ENCODE results near the gene CHIA.

The CHIA gene

DNA sequence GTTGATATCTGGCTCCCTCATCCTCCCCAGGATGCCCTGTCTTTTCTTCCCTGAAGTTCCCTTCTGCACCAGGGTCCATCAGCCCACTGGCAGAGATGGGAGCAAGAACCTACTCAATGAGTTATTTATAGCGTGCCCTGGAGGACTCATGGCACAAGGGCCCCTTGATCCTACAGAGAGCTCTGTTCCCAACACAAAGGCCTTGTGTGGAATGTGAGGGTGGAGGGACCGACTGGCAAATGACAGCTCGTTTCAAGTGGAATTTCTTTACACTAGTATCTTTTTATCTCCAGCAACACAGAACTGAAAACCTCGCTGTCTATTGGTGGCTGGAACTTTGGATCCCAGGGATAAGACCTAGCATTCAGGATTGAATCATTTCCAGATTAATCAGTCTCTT lies 40.7 kb upstream of the CHIA start:
- no peak for TF ChIP-seq TAF1 (IDR thresholded peaks at IDR 0.05; ENCODE audit: borderline replicate concordance, insufficient read depth, low read length)

DNA sequence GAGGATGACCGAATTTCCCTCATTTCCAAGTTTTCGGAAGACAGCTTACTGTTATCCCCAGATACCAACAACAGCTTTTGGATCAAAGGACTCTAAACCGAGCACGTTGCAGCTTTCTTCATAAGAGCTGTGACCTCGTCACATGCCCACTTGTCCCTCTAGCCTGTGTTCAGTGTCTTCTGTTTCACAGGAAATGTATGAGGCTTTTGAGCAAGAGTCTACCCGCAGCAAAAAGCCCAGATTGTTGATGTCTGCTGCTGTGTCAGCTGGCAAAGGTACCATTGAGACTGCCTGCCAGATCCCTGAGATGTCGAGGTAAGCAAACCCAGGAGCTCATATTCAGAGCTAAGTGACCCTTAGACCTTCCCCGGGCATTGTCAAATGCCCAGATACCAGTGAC lies 39.1 kb upstream of the CHIA start:
- TF ChIP-seq POLR2AphosphoS5 (IDR thresholded peaks at IDR 0.05; ENCODE audit: low read depth, low read length): no peak
- no peak for TF ChIP-seq FOXP2 (optimal IDR thresholded peaks at IDR 0.05; ENCODE audit: borderline replicate concordance, extremely low read depth, extremely low read length, insufficient read depth)
- no peak for TF ChIP-seq TAF1 (IDR thresholded peaks at IDR 0.05; ENCODE audit: borderline replicate concordance, insufficient read depth, low read length)
- TF ChIP-seq, protein P1, sequence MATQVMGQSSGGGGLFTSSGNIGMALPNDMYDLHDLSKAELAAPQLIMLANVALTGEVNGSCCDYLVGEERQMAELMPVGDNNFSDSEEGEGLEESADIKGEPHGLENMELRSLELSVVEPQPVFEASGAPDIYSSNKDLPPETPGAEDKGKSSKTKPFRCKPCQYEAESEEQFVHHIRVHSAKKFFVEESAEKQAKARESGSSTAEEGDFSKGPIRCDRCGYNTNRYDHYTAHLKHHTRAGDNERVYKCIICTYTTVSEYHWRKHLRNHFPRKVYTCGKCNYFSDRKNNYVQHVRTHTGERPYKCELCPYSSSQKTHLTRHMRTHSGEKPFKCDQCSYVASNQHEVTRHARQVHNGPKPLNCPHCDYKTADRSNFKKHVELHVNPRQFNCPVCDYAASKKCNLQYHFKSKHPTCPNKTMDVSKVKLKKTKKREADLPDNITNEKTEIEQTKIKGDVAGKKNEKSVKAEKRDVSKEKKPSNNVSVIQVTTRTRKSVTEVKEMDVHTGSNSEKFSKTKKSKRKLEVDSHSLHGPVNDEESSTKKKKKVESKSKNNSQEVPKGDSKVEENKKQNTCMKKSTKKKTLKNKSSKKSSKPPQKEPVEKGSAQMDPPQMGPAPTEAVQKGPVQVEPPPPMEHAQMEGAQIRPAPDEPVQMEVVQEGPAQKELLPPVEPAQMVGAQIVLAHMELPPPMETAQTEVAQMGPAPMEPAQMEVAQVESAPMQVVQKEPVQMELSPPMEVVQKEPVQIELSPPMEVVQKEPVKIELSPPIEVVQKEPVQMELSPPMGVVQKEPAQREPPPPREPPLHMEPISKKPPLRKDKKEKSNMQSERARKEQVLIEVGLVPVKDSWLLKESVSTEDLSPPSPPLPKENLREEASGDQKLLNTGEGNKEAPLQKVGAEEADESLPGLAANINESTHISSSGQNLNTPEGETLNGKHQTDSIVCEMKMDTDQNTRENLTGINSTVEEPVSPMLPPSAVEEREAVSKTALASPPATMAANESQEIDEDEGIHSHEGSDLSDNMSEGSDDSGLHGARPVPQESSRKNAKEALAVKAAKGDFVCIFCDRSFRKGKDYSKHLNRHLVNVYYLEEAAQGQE (IDR thresholded peaks at IDR 0.05; ENCODE audit: insufficient read depth in 1 of 2, low read depth in 2 of 2, low read length in 2 of 2): no peak
- TF ChIP-seq SIN3A (IDR thresholded peaks at IDR 0.05; ENCODE audit: borderline replicate concordance, insufficient read depth, low read length): no peak

DNA sequence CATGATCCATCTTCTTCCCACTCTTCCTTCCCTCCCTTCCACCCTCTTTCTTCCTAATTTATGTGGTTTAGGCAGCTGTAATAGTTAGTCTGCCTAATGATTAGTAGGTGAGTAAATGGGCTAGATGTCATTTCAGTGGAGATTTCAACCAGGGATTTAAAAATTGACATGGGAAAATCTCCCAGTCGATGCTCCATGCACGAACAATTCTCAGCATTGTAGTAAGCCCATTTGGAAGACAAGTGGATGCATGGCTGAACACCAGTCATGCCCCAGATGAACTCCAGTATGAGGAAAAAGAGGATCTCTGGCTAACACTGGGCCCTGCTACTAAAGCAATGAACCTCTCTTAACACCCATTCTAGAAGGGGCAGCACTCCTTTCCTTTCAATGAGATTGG lies 37.9 kb upstream of the CHIA start:
- no peak for TF ChIP-seq TAF1 (IDR thresholded peaks at IDR 0.05; ENCODE audit: borderline replicate concordance, insufficient read depth, low read length)
- no peak for TF ChIP-seq SIN3A (IDR thresholded peaks at IDR 0.05; ENCODE audit: borderline replicate concordance, insufficient read depth, low read length)
- no peak for TF ChIP-seq POLR2AphosphoS5 (IDR thresholded peaks at IDR 0.05; ENCODE audit: low read depth, low read length)
- TF ChIP-seq, protein P1 (IDR thresholded peaks at IDR 0.05; ENCODE audit: insufficient read depth in 1 of 2, low read depth in 2 of 2, low read length in 2 of 2): no peak
- no peak for TF ChIP-seq FOXP2 (optimal IDR thresholded peaks at IDR 0.05; ENCODE audit: borderline replicate concordance, extremely low read depth, extremely low read length, insufficient read depth)

DNA sequence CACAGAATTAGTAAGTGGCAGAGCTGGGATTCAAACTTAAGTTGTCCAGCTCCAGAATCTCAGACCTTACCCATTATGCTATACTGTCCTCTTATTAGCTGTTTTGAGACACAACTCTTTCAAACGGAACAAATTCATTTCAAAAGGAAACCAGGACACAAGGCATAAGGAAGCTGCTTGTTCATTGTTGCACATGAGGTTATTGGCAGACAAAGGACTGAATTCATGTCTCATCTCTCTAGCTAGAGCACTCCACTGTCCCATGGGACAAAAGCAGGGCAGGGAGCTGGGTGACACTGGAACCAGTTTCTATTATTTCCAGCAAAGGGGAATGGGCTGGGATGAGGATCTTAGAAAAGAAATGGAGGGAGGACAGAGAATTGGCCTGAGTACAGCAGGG lies 36.8 kb upstream of the CHIA start:
- TF ChIP-seq, protein P1 (IDR thresholded peaks at IDR 0.05; ENCODE audit: insufficient read depth in 1 of 2, low read depth in 2 of 2, low read length in 2 of 2): no peak
- TF ChIP-seq SIN3A (IDR thresholded peaks at IDR 0.05; ENCODE audit: borderline replicate concordance, insufficient read depth, low read length) (no peak), POLR2AphosphoS5 (IDR thresholded peaks at IDR 0.05; ENCODE audit: low read depth, low read length) (no peak)

DNA sequence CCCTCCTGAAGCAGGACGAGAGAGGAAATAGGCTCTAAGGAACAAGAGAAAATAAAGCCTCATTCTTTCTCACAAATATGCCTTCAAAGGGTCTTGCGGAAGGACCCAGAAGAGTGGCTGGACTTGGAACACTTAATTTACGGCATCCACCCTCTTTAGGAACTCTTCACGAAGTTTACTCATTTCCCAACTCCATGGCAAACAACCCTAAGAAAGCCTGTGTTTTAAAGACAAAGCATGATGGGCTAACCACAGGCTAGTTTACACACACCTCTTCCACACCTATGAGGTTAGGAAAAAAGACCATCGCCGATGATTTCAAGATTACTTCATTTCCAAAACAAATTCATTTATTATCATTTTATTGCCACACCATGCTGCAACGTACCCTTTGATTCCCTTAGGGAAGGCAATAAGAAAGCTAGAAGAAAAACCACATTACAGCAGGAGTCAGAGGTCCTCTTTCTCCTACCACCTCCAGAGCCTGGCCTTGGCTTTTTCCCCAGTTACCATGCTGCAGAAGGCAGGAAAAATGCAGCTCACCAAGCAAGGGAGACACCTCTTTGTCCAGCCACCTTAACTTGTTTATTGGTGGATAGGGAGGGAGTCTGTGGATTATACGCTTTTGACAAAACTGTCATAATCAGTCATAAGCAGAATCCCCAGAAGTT lies 33.5 kb upstream of the CHIA start:
- TF ChIP-seq FOXP2 (optimal IDR thresholded peaks at IDR 0.05; ENCODE audit: borderline replicate concordance, extremely low read depth, extremely low read length, insufficient read depth): no peak
- TF ChIP-seq POLR2AphosphoS5 (IDR thresholded peaks at IDR 0.05; ENCODE audit: low read depth, low read length): no peak
- TF ChIP-seq SIN3A (IDR thresholded peaks at IDR 0.05; ENCODE audit: borderline replicate concordance, insufficient read depth, low read length): no peak
- TF ChIP-seq, protein P1 (IDR thresholded peaks at IDR 0.05; ENCODE audit: insufficient read depth in 1 of 2, low read depth in 2 of 2, low read length in 2 of 2): no peak
- no peak for TF ChIP-seq TAF1 (IDR thresholded peaks at IDR 0.05; ENCODE audit: borderline replicate concordance, insufficient read depth, low read length)

All from PFSK-1 (cell line).